Smooth muscle cell of the brain vasculature (primary cell): ENCODE measurements around the gene SIDT2.

Source experiments
- DNase-seq: peaks from one replicate; pipeline ENCODE4 v3.0.0-alpha.2; 2012; ENCODE audit warnings: low read depth, low spot score

SIDT2 gene

DNA sequence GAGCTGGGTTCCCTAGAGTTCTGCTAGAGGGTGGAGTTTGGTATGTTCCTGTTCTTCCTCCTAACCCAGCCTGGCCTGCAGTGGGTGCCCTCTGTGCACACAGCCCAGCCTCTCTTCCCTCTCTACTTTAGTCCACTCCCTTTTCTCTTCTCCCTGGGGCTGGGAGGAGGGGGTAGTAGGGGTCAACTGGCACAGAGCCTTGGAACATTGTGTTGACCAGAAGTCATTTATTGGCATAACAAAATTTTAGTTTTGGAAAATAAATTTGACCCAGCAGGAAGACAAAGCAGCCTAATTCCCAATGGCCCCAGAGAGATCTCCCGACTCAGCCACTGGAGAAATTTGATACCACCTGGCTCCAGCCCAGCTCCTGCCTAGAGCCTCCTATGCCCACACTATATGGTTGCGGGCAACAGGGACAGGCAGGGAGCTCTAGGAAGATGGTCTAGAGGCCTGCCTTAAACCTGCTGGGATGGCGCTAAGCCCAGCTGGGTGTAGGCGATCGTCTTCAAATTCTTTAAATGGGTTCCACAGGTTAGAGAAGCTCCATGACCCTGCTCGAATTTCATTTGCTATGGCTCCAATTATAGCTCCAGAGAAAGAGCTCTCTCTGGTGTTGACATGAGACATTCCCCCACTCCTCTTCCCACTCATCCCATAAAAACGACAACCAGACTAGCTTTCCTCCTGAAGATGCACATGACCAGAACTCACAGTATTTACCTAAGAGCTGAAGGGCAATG lies 43.4 kb downstream of the SIDT2 start:
- DNase-seq, result peak; percentile 73

DNA sequence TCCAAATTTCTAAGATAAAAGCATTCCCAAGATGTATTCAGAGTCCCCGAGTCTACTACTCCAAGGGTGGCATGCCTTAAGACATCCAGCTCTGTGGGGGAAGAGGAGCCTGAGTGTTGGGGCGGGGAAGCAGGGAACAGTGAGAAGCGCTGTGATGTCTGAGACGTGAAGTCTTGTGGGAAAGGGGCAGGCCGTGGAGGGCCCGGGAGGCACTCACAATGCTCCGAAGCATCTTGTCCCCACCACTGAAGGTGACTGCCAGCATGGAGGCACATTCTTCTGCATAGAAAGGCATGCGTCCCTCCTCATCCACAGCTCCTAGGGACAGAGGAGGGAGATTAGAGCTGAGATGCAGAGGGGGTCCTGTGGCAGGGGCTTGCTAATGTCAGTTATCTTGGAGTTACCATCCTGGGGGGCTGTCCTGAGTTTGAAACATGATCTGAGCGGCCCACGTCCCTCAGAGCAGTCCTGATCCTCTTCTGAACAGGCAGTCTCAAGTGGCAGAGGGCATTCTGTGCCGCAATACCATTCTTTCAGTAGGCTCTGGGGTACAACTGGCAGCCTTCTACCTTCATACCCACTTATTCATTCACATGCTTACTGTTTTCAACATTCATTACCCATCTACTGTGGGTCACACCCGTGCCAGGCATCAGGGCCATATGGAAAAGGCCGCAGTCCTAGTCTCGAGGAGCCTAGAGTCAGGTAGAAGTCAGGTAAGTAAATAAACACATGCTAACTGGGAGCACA lies 44.6 kb downstream of the SIDT2 start:
- DNase-seq, result no peak

DNA sequence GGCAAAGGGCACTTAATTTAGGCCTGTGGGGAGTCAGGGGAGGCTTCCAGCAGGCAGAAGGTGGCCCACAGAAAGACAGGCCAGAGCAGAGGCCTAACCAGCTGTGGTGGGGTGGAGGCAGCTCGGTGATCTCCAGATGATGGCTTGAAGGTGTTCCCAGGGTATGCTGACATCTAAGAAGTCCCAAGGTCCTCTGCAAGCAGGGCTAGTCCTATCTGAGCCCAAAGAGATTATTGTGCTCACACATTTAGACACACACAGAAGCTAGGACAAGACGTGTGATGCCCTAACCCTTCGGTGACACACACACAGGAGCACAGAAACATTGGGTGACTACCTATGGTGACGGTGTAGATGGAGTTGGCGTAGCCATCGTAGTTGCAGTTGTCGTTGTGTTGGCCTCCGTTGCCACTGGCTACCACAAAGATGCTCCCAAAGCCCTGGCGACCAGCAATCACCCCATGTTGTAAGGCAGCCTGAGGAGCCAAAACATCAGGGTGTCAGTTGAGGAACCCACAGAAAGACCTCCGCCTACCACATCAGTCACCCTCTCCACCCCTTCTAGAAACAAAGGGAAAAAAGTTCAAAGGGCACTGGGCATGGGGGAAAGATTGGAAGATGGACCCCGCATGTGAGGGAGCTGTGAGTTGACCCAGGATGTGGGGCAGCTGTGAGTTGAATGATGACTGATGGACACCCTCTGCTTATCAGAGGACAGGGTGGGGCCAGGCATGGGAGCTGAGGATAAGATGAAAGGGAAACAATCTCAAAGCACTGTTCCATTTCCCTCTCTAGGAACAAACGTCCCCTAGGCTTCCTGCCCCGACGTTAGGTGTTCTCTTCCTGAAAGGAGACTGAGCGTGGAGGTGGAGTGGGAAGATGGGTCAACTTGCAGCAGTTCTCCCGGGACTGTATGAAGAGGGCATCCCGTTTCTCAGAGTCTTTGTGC lies 45.5 kb downstream of the SIDT2 start:
- no peak for DNase-seq

DNA sequence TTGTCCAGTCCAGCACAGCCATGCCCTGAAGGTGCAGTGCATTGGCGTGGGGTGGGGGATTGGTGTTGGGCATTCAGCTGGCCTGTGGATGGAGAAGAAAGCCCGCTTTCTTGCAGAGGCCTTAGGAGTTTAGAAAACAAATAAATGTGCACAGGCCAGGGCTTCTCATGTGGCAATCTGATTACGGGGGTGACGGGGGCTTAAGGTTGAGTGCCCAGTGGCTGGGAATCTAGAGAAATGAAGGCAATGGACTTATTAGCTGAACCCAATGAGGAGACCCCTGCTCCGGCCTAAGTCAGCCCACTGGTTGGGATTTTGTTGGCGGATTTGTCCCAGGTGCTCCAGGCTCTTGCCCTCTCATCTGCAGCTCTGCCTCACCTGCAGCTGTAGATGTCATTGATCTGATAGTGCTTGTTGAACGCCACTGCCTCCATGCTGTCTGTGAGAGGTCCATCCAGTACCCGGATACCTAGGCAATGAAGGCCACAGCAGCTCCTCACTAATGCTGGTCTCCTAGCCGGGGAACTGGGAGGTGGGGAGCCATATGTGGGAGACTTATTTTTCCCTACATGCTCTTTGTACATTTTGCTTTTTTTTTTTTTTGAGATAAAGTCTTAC lies 47.1 kb downstream of the SIDT2 start:
- DNase-seq, result no peak

DNA sequence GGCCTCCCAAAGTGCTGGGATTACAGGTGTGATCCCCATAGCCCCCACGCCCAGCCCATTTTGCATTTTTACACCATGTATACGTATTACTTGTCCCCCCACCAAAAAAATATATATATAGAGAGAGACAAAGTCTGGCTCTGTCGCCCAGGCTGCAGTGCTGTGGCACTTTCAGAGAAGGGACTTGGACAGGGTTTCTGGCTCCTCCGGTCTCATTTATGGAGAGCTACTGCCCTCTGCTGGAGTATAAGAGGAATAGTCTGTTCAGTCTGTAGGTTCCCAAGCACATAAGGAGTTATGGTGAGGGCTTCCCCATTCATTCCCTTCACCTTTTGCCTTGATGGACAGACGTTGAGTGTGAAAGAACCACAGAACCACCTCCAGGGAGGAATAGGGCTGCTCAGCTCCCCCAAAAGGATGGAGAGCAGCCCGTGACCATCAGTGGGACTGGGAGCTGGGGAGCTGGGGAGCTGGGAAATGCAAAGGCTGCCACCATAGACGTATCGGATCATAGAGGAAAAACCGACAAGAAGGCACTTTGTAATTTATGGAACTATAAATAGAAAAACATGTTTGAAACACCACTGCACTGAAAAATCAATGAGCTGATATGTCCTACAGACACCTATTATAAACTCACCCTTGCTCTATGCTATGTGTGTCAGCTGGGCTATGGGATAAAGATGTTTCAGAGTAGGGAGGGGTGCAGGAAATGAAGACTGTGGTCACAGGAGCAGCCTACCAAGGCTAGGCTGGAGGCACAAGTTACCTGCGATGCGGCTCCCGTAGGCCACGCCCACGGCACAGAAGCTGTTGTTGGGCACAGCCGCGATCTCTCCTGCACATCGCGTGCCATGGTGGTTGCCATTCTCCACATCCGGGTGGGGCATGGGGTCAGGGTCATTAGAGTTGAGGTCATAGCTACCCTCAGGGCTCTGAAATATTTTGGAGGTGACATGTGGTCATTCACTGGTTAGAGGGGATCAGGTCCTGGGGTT lies 48.1 kb downstream of the SIDT2 start:
- DNase-seq, result peak; percentile 56

DNA sequence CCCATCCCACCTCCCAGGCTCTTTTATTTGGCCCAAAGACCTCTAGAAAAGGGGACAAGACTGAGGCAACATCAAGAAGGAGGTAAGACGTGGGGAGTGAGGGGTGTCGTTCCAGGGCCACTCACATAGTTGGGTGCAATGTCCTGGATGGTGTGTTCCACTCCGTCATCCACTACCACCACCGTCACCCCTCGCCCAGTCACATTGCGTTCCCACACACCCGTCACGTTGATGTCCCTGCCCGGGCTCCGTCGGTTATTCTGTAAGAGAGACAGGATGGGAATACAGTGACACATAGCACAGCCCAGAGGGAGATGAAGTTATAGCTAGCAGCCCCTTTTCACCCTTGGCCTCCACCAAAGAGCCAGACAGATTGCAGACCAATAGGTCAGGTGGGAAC lies 49.5 kb downstream of the SIDT2 start:
- no peak for DNase-seq

DNA sequence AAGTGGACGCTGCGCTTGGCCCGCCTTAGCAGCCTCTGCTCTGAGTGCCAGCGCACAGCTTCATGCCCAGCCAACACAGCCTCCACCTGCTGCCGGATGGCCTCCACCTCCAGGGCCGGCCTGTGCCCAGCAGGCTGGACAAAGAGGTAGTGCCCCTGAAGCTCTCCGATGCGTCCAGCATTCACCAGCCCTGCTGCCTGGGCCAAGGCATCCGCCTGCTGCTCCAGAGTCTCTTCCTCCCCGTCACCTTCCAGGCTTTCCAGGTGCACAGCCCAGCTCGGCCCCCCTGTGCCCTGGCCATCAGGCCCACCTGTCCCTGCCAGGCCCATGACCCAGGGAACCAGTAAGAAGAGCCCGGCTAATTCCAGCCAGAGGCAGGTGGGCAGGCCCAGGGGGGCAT lies 50.9 kb downstream of the SIDT2 start:
- DNase-seq, result no peak

DNA sequence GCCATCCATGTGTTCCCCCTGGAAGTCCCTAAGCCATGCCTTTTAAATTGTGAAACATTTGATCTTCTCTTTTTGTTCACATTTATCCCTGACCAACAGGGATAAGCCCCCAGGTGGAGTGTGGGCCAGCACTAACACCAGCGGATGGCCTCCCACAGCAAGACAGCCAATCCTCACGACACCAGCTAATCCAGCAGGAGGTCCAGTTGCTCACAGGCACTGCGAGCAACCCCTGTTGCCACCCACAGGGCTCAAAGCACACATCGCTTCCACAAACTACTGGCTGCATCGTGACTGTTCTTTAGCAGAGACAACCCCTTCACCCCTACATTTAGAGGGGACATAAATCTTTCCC lies 51.4 kb downstream of the SIDT2 start:
- DNase-seq, result no peak

DNA sequence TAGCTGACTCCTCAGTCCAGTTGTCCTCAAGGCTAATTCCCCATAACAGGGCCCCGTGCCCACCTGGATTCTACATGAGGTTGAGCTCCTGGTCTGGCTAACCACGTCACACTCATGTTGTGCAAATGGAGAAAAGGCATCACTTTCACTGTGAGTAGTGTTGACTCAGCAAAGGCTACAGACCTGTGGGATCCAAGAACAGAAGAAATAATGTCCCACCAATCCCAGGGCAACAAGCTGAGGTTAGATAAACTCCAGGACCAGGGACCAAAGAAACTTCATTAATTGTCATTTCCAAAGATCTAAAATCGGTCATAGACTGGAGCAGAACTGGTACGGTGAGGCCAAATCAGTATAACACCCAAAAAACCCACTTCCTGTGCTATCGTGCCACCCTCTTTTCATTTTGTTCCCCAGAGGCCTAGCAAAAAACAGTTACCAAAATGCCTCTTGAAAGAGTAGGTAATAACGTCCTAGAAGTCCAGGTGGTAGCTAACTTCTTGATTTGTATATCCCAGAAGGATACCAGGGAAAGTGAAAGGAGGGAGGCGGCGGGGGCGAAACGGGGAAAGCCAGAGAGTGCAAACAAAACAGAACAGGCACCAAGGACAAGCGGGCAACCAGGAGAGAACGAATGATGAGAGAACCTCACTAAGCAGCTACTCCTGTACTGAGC lies 51.9 kb downstream of the SIDT2 start:
- no peak for DNase-seq

DNA sequence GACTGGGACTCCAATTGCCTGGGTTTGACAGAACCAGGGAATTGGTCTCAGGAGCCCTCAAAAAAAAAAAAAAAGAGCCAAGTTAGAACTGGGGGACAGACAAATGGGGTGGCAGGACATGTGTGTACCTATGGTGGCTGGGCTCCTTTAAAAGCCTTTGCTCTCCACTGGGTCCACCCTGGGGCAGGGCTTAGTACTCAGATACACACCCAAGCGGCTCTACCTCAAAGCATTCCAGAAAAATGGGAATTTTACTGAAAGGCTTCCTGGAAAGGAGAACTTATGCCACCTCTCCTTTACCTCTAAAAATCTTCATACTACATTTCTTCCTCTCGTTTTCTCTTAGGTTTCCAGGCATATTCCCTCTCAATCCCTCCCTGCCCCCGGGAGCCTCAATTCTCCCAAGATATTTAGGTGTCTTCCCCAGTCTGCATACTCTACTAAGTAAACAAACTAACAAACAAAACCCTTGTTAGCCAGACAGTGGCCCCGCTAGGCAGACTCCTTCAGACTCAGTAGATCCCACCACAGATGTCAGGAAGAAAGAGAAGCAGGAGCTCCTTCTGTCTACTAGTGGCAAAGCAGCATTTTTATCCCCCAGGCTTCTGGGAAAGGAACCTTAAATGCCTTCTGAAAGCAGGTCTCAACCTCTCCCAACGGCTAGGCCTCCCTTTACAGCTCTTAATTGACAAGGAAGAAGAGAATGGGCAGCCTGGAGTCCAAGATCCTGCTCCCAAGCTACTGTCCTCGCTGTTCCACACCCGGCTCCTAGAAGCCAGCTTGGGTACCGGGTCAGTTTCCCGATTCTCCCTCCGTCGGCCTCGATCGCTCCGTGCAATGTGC lies 52.7 kb downstream of the SIDT2 start:
- no peak for DNase-seq

DNA sequence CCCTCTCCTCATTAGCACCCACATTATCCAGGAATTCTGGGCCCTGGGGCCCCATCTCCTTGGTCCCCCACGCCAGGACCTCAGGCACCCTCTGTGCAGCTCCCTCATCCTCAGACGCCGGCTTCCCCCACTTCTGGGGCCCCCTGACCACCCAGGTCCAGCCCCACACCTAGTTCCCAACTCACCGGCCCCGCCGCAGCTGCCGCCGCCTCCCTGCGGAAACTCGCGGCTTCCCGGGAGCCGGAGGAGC lies 53.2 kb downstream of the SIDT2 start, which contains the start of gene PCSK7:
TSS of gene PCSK7 (minus strand) at position 232 of the 250 bp plus-strand sequence. CDS start 2,229 bp downstream, outside the sequence.
- DNase-seq, result peak; percentile 15

DNA sequence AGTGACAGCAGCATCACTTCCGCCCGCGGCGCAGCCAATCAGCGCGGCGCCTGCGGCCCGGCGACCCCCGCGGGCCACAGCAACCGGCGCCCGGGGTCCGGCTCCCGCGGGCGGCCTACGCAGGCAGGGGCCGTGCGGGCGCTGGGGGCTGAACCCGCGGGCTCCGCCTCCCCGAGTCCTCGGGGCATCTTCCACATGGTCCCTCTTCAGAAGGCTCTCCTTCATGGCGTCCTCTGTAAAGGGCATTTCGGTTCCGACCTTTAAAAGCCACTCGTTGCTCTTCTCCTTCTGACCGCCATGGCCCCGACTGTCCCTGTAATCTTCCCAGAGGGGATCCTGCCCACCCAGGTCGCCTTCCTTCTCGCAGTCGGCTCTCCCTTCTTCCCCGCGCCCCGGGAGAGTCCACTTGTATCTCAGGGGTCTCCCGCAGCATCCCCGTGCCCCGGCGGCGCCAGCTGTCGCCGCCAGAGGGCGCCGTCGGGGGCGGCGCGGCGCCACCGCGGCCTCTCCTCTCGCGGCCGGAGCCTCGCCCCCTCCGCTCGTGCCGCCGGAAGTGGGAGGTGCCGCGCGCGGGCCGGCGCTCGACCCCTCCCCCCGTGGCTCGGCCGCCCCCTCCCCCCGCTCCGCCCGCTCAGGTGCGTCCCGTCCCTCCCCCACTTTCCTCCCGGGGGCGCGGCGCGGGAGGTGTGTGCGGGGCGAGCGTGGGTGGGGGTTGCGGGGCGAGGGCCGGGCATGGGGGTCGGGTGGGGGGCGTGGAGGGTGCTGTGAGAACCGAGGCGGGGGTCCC lies 53.7 kb downstream of the SIDT2 start, which contains the start of gene RNF214:
TSS of gene RNF214 (plus strand) at position 580 of the 787 bp plus-strand sequence. CDS start 1,602 bp downstream, outside the sequence.
- peak; percentile 40 for DNase-seq

DNA sequence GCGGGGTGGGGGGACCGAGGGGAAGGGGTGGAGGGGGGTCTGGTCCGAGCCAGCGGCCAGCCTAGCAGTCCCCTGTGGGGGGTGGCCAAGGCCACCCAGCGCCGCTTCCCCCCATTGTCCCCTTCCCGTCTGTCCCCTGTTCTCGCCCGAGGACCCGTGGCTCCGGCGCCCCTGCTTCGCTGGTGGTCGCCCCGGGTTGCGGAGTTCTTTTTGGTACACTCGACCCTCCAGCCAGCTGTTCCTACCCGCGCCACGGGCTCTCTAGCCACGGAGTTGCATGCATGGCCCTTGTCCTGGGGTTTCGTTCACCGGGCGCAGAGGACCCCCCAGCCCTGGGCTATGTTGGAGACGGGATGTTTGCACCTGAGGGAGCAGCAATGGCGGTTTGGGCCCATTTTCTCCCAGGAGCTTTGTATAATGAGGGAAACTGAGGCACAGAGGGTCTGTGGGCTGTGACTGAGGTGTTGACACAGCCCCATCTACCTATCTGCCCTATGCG lies 54.4 kb downstream of the SIDT2 start:
- DNase-seq, result no peak

DNA sequence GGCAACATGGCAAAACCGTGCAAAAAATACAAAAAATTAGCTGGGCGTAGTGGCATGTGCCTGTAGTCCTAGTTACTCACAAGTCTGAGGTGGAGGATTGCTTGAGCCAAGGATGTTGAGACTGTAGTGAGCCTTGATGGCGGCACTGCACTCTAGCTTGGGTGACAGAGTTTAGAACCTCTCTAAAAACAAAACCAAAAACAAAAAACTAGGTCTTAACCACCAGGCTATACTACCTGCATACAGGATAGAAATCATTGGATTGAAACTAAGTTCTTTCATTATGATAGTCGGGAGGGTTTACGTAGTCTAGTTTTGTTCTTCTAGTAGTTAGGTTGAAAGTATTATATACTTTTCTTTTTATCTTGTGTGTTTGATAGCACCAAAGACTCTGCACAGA lies 59.7 kb downstream of the SIDT2 start:
- no peak for DNase-seq

DNA sequence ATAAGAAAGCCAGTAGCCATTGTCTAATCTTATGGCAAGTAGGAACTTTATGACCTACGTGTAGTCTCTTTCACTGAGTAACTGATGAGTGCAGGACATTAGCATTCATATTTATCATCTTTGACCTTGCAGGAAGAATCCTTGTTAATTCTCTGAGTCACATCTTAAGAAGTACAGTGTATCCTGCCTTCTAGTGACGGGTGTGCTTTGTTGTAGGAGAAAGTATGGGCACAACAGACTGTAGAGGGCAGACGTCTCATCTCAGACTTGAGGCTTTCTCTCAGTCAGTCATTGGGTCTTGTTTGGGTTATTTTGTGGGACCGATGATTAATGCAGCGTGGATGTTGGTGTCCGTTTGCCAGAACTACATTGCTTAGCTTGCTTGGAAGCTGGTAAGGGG lies 60.8 kb downstream of the SIDT2 start:
- DNase-seq, result peak; percentile 24
